Fibroblast of pulmonary artery (primary cell): ENCODE measurements around the gene FA2H.
A peak's percentile ranks its signal among the peaks of the same experiment; 100 is the strongest.

Source experiments
- DNase-seq: peaks from one replicate; pipeline ENCODE4 v3.0.0-alpha.2; 2010; ENCODE audit warnings: low read depth
- H3K4me3 ChIP-seq: replicated peaks from 2 replicates; pipeline ENCODE4 v1.5.1; 2011; ENCODE audit warnings: low read depth, mild to moderate bottlenecking, control low read depth, low read length, moderate library complexity
- TF ChIP-seq, protein P1 (sequence below): IDR thresholded peaks from 2 replicates; pipeline ENCODE4 v1.5.1; 2011; ENCODE audit warnings: mild to moderate bottlenecking, control low read depth, low read length, inconsistent platforms; ENCODE audit errors: missing control alignments

The FA2H gene

DNA sequence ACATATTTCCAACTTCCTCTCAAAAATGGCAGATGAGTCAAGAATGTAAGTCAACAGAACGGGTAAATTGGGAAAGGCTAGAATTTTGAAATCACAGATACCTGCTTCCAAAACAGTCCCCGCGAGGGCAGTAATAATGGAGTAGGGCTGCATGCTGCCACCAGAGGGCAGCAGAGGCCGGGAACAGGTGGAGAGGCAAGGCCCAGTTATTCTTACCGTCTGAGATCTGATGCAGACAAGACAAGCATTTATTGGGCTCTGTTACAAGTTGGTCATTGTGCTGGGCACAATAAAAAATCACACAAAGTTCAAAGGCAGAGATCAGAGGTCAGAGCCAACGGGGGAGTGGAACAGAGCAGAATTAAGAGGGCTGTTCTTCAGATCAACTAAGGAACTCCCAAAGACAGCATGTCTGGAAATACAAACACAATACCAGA is 65.2 kb downstream of the FA2H start:
- no peak overlapping the region for H3K4me3 ChIP-seq
- peak; percentile 80 for DNase-seq
- TF ChIP-seq, protein P1, sequence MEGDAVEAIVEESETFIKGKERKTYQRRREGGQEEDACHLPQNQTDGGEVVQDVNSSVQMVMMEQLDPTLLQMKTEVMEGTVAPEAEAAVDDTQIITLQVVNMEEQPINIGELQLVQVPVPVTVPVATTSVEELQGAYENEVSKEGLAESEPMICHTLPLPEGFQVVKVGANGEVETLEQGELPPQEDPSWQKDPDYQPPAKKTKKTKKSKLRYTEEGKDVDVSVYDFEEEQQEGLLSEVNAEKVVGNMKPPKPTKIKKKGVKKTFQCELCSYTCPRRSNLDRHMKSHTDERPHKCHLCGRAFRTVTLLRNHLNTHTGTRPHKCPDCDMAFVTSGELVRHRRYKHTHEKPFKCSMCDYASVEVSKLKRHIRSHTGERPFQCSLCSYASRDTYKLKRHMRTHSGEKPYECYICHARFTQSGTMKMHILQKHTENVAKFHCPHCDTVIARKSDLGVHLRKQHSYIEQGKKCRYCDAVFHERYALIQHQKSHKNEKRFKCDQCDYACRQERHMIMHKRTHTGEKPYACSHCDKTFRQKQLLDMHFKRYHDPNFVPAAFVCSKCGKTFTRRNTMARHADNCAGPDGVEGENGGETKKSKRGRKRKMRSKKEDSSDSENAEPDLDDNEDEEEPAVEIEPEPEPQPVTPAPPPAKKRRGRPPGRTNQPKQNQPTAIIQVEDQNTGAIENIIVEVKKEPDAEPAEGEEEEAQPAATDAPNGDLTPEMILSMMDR: peak; percentile 98

GRCh38 chr16:74700438-74701225 is 74.0 kb downstream of the FA2H start, which contains the start of gene MLKL:
MLKL (minus strand) TSS chr16:74700862; CDS start chr16:74695757, 5,105 bp downstream.
- DNase-seq: peak; percentile 62
- peak within 1 kb of the TSS; percentile 89 for H3K4me3 ChIP-seq
- TF ChIP-seq, protein P1: no peak

GRCh38 chr16:74700116-74700437 is 74.5 kb downstream of the FA2H start:
- H3K4me3 ChIP-seq: peak overlapping the region; percentile 89
- peak; percentile 13 for DNase-seq
- TF ChIP-seq, protein P1: no peak

- DNase-seq: no peak
- peak overlapping the region; percentile 89 for H3K4me3 ChIP-seq
- TF ChIP-seq, protein P1: no peak
Measured at GRCh38 chr16:74699666-74700065, 75.0 kb downstream of the FA2H start.

GRCh38 chr16:74698222-74698621 is 76.4 kb downstream of the FA2H start:
- TF ChIP-seq, protein P1: no peak

DNA sequence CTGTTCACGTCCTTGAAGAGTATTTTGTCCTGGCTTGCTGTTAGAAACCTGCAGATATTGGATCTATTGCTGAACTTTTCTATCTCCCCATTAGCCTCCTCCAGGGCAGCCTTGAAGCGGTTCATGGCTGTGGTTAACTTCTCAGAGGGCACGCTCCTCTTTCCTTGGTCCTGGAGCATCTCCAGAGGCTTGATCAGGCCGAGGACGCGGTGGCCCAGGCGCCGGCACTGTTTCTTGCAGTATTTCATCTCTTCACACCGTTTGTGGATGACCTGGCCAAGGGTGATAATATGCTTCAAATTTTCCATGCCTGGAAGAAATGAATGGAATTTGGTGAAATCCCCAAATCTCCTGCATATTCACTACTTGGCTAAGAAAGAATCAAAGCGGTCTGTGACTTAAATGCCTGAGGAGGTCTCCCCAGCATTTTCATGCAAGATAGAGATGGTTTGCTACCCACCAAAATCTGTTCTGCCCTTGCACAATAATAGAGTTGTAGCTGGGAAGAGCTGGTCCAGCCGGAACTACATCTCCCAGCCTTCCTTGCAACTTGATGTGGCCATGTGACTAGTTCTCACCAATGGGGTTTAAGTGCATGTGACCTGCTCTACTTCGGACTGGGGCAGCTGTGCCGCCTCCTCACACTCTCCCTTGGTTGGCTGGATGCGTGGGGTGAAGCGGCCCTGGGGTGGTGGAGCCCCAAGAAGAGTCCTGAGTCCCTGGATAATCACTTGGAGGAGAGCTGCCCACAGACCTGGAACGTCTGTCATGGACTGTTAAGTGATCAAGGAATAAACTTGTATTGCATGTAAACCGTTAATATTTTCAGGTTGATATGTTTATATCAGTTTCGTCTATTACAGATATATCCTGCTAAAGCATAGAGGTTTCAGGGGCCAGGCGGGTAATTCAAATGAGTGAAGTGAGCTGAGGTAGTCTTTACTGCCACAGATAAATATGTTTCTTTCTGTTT is 78.9 kb downstream of the FA2H start:
- TF ChIP-seq, protein P1: no peak
- peak overlapping the region; percentile 57 for H3K4me3 ChIP-seq
- peak; percentile 96 for DNase-seq

More at GRCh38 chr16:74698222-74698621, 76.4 kb downstream of the FA2H start:
- H3K4me3 ChIP-seq: no peak overlapping the region
- DNase-seq: no peak
